ENCODE measurements around the gene CORO1C.
A peak's percentile ranks its signal among the peaks of the same experiment; 100 is the strongest.

CORO1C gene

DNA sequence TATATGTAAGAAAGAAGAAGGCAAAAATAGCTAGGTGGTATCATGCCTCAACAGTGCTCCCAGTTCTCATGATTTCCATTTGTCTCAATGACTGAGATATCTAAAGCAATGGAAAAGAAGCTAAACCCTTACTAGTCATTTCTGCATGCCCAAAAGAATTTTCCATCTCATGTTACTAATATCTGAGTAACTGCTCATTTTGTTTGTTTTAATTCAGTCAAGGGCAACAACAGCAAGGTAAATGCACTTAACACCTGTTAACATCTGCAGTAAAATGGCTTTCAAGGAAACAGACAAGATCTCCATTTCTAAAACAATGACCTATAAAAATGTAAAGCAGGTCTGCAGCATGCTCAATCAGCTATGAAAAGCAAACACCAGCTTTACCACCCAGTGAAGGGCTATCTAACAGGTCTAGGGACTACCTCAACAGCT lies 78.2 kb downstream of the CORO1C start:
- no peak overlapping the region for H3K4me3 Mint-ChIP-seq
- no peak overlapping the region for H3K27ac Mint-ChIP-seq
- no peaks in the 10 kb centered on the region for H3K27me3 Mint-ChIP-seq (ENCODE audit: low read depth)
- peaks cover 3% of the 10 kb centered on the region for H3K4me1 Mint-ChIP-seq (ENCODE audit: low read depth)
- H3K36me3 Mint-ChIP-seq (ENCODE audit: low read depth) = peaks cover 19% of the 10 kb centered on the region
- no peaks in the 10 kb centered on the region for H3K9me3 Mint-ChIP-seq

GRCh38 chr12:108650083-108650482 lies 81.2 kb downstream of the CORO1C start:
- H3K9me3 Mint-ChIP-seq = no peaks in the 10 kb centered on the region
- peaks cover 24% of the 10 kb centered on the region for H3K4me1 Mint-ChIP-seq (ENCODE audit: low read depth)
- no peak overlapping the region for H3K4me3 Mint-ChIP-seq
- peaks cover 20% of the 10 kb centered on the region for H3K36me3 Mint-ChIP-seq (ENCODE audit: low read depth)
- H3K27ac Mint-ChIP-seq = no peak overlapping the region
- no peaks in the 10 kb centered on the region for H3K27me3 Mint-ChIP-seq (ENCODE audit: low read depth)

GRCh38 chr12:108649669-108650068 lies 81.6 kb downstream of the CORO1C start:
- no peak overlapping the region for H3K27ac Mint-ChIP-seq
- no peaks in the 10 kb centered on the region for H3K9me3 Mint-ChIP-seq
- peaks cover 27% of the 10 kb centered on the region for H3K4me1 Mint-ChIP-seq (ENCODE audit: low read depth)
- peaks cover 22% of the 10 kb centered on the region for H3K36me3 Mint-ChIP-seq (ENCODE audit: low read depth)
- no peak overlapping the region for H3K4me3 Mint-ChIP-seq
- H3K27me3 Mint-ChIP-seq (ENCODE audit: low read depth) = no peaks in the 10 kb centered on the region

GRCh38 chr12:108649126-108649525 lies 82.2 kb downstream of the CORO1C start:
- Mint-ChIP-seq H3K4me3 (no peak overlapping the region), H3K9me3 (no peaks in the 10 kb centered on the region), H3K27me3 (ENCODE audit: low read depth) (no peaks in the 10 kb centered on the region), H3K27ac (no peak overlapping the region), H3K4me1 (ENCODE audit: low read depth) (peaks cover 27% of the 10 kb centered on the region), H3K36me3 (ENCODE audit: low read depth) (peaks cover 24% of the 10 kb centered on the region)

- Mint-ChIP-seq H3K9me3 (no peaks in the 10 kb centered on the region), H3K27me3 (ENCODE audit: low read depth) (no peaks in the 10 kb centered on the region), H3K4me3 (no peak overlapping the region), H3K4me1 (ENCODE audit: low read depth) (peaks cover 27% of the 10 kb centered on the region), H3K36me3 (ENCODE audit: low read depth) (peaks cover 24% of the 10 kb centered on the region), H3K27ac (no peak overlapping the region)
Measured at GRCh38 chr12:108648371-108648770, 82.9 kb downstream of the CORO1C start.

- Mint-ChIP-seq H3K36me3 (ENCODE audit: low read depth) (peaks cover 24% of the 10 kb centered on the region), H3K9me3 (no peaks in the 10 kb centered on the region), H3K4me3 (no peak overlapping the region), H3K4me1 (ENCODE audit: low read depth) (peaks cover 27% of the 10 kb centered on the region), H3K27ac (peak overlapping the region; percentile 45), H3K27me3 (ENCODE audit: low read depth) (no peaks in the 10 kb centered on the region)
Measured at GRCh38 chr12:108647585-108648287, 83.6 kb downstream of the CORO1C start.

DNA sequence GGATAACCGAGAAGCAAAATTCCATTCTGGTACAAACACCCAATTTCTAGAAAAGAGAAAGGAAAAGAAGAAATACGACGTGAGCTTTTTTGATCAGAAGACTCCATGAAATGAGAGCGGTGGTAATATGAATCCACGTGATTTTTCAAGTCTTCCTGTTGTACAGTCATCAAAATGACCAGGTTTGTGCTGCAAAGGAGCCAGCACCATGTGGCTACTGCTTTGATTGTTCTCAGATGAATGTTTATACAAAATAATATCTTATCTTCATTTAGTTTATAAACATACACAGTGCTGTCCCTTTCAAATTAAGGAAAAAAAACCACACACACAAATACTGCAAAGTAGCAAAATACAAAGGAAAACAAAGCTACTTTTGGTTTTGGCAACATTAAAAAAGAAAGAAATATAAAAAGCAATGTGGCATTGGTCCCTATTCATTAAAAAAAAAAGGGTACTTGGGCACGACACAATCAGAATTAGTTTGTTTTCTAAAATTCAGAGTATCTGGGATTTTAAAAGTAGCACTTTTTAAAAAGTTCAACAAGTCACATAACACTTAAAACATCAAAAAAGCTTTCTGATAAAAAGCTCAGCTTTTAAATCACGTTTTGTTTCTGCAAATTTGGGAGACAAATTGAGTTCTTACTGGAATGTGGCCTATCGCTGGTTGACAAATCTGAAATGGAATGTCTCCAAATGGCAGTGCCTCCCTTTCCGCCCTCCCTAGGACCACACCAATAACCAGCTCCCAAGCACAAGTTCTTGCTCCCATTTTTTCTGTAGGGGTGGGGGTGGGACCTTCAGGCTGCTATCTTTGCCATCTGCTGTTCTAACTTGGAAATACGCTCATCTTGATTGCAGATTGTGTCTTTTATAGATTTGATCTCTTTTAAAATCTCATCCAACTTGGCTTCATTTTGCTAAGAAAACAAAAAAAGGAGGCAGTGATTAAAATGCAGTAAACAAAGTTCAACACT lies 84.4 kb downstream of the CORO1C start:
- peak overlapping the region; percentile 85 for H3K27ac Mint-ChIP-seq
- peak overlapping the region; percentile 57 for H3K4me3 Mint-ChIP-seq
- H3K9me3 Mint-ChIP-seq = no peaks in the 10 kb centered on the region
- H3K4me1 Mint-ChIP-seq (ENCODE audit: low read depth) = peaks cover 30% of the 10 kb centered on the region
- H3K27me3 Mint-ChIP-seq (ENCODE audit: low read depth) = no peaks in the 10 kb centered on the region
- H3K36me3 Mint-ChIP-seq (ENCODE audit: low read depth) = peaks cover 26% of the 10 kb centered on the region

GRCh38 chr12:108645686-108646599 lies 85.4 kb downstream of the CORO1C start:
- H3K4me1 Mint-ChIP-seq (ENCODE audit: low read depth) = peaks cover 30% of the 10 kb centered on the region
- peaks cover 22% of the 10 kb centered on the region for H3K36me3 Mint-ChIP-seq (ENCODE audit: low read depth)
- H3K4me3 Mint-ChIP-seq = peak overlapping the region; percentile 57
- H3K27ac Mint-ChIP-seq = peak overlapping the region; percentile 85
- no peaks in the 10 kb centered on the region for H3K9me3 Mint-ChIP-seq
- H3K27me3 Mint-ChIP-seq (ENCODE audit: low read depth) = no peaks in the 10 kb centered on the region

- peaks cover 37% of the 10 kb centered on the region for H3K4me1 Mint-ChIP-seq (ENCODE audit: low read depth)
- H3K36me3 Mint-ChIP-seq (ENCODE audit: low read depth) = peaks cover 22% of the 10 kb centered on the region
- no peaks in the 10 kb centered on the region for H3K9me3 Mint-ChIP-seq
- H3K27ac Mint-ChIP-seq = no peak overlapping the region
- no peaks in the 10 kb centered on the region for H3K27me3 Mint-ChIP-seq (ENCODE audit: low read depth)
- H3K4me3 Mint-ChIP-seq = no peak overlapping the region
Measured at GRCh38 chr12:108644811-108645120, 86.6 kb downstream of the CORO1C start.

GRCh38 chr12:108643941-108644810 lies 87.1 kb downstream of the CORO1C start:
- no peaks in the 10 kb centered on the region for H3K9me3 Mint-ChIP-seq
- H3K4me3 Mint-ChIP-seq = no peak overlapping the region
- peaks cover 21% of the 10 kb centered on the region for H3K36me3 Mint-ChIP-seq (ENCODE audit: low read depth)
- H3K27ac Mint-ChIP-seq = no peak overlapping the region
- H3K27me3 Mint-ChIP-seq (ENCODE audit: low read depth) = no peaks in the 10 kb centered on the region
- H3K4me1 Mint-ChIP-seq (ENCODE audit: low read depth) = peaks cover 37% of the 10 kb centered on the region

- peaks cover 37% of the 10 kb centered on the region for H3K4me1 Mint-ChIP-seq (ENCODE audit: low read depth)
- H3K27me3 Mint-ChIP-seq (ENCODE audit: low read depth) = no peaks in the 10 kb centered on the region
- peaks cover 20% of the 10 kb centered on the region for H3K36me3 Mint-ChIP-seq (ENCODE audit: low read depth)
- no peak overlapping the region for H3K4me3 Mint-ChIP-seq
- no peaks in the 10 kb centered on the region for H3K9me3 Mint-ChIP-seq
- H3K27ac Mint-ChIP-seq = no peak overlapping the region
Measured at GRCh38 chr12:108642899-108643654, 88.2 kb downstream of the CORO1C start.

GRCh38 chr12:108642269-108642870 lies 88.9 kb downstream of the CORO1C start:
- peaks cover 38% of the 10 kb centered on the region for H3K4me1 Mint-ChIP-seq (ENCODE audit: low read depth)
- H3K9me3 Mint-ChIP-seq = no peaks in the 10 kb centered on the region
- no peak overlapping the region for H3K4me3 Mint-ChIP-seq
- H3K27ac Mint-ChIP-seq = no peak overlapping the region
- peaks cover 20% of the 10 kb centered on the region for H3K36me3 Mint-ChIP-seq (ENCODE audit: low read depth)
- H3K27me3 Mint-ChIP-seq (ENCODE audit: low read depth) = no peaks in the 10 kb centered on the region
